Fibroblast of skin of back (primary cell): ENCODE measurements around the gene BMPER.

Experiments used
- DNase-seq: peaks from one replicate; pipeline ENCODE4 v3.0.0-alpha.2; 2013

The BMPER gene

GRCh38 chr7:34066411-34066810, 161.1 kb downstream of the BMPER start:
- no peak for DNase-seq

GRCh38 chr7:34067005-34067778, 161.9 kb downstream of the BMPER start:
- DNase-seq: no peak

GRCh38 chr7:34069676-34070075, 164.3 kb downstream of the BMPER start:
- peak; percentile 17 for DNase-seq

- DNase-seq: peak; percentile 58
Observed at GRCh38 chr7:34070511-34071323, 165.4 kb downstream of the BMPER start.

GRCh38 chr7:34073676-34074075, 168.3 kb downstream of the BMPER start:
- no peak for DNase-seq

- DNase-seq: no peak
Observed at GRCh38 chr7:34074421-34074820, 169.1 kb downstream of the BMPER start.

GRCh38 chr7:34075523-34076370, 170.4 kb downstream of the BMPER start:
- peak; percentile 30 for DNase-seq

GRCh38 chr7:34077168-34077567, 171.8 kb downstream of the BMPER start:
- no peak for DNase-seq

GRCh38 chr7:34078864-34079263, 173.5 kb downstream of the BMPER start:
- no peak for DNase-seq

- peak; percentile 12 for DNase-seq
Observed at GRCh38 chr7:34080513-34080912, 175.2 kb downstream of the BMPER start.

- no peak for DNase-seq
Observed at GRCh38 chr7:34081935-34082334, 176.6 kb downstream of the BMPER start.

- DNase-seq: no peak
Observed at GRCh38 chr7:34083440-34083839, 178.1 kb downstream of the BMPER start.

GRCh38 chr7:34084651-34085050, 179.3 kb downstream of the BMPER start:
- no peak for DNase-seq

- no peak for DNase-seq
Observed at GRCh38 chr7:34086064-34086463, 180.7 kb downstream of the BMPER start.

GRCh38 chr7:34086981-34087380, 181.6 kb downstream of the BMPER start:
- no peak for DNase-seq

GRCh38 chr7:34087892-34088891, 182.9 kb downstream of the BMPER start:
- peak; percentile 40 for DNase-seq

- DNase-seq: no peak
Observed at GRCh38 chr7:34090816-34091215, 185.5 kb downstream of the BMPER start.

GRCh38 chr7:34091321-34091917, 186.1 kb downstream of the BMPER start:
- DNase-seq: peak; percentile 54

- DNase-seq: no peak
Observed at GRCh38 chr7:34093276-34093675, 187.9 kb downstream of the BMPER start.

GRCh38 chr7:34096198-34096651, 190.9 kb downstream of the BMPER start:
- peak; percentile 67 for DNase-seq

- DNase-seq: no peak
Observed at GRCh38 chr7:34096777-34097176, 191.4 kb downstream of the BMPER start.
